CD8-positive, alpha-beta memory T cell (primary cell): ENCODE data around the gene PPP1R15B. TPM values are rescaled to one million over a fixed set of nuclear protein-coding genes. Genes with fewer than 3 reads are reported as not detected.

Experiments
- polyA plus RNA-seq: library from polyadenylated mRNA; unstranded; fragments of 300-500 nt; fragmentation: Illumina TruSeq; gene quantifications from one replicate; pipeline ENCODE4 v1.2.3, GENCODE V29; 2021
- total RNA-seq, 2 experiments: library from RNA; stranded (reverse); gene quantifications; one replicate each; pipeline ENCODE4 v1.2.3, GENCODE V29; 2021

PPP1R15B gene
- total and polyA plus RNA-seq, 3 experiments from 2014 or later: 22.3 to 82.7 (median 80.4) TPM

Other genes starting within 250 kb of the PPP1R15B start
- gene REN, start 245.5 kb downstream of the PPP1R15B start, total RNA-seq: not detected
- gene REN, start 245.5 kb downstream of the PPP1R15B start, polyA plus RNA-seq: not detected
- gene KISS1, start 215.3 kb downstream of the PPP1R15B start, total RNA-seq: not detected
- not detected for gene KISS1, start 215.3 kb downstream of the PPP1R15B start, polyA plus RNA-seq
- not detected for gene GOLT1A, start 197.8 kb downstream of the PPP1R15B start, total RNA-seq
- not detected for gene GOLT1A, start 197.8 kb downstream of the PPP1R15B start, polyA plus RNA-seq
- gene PLEKHA6, start 51.9 kb downstream of the PPP1R15B start, total RNA-seq: under 1 TPM; 0.09 to 0.13 TPM
- not detected for gene PLEKHA6, start 51.9 kb downstream of the PPP1R15B start, polyA plus RNA-seq
- 10 to 100 TPM; 19.4 to 19.6 TPM for gene PIK3C2B, start 83.0 kb upstream of the PPP1R15B start, total RNA-seq
- 2.9 TPM for gene PIK3C2B, start 83.0 kb upstream of the PPP1R15B start, polyA plus RNA-seq
- 10 to 100 TPM; 80.7 TPM for gene MDM4, start 104.6 kb upstream of the PPP1R15B start, total RNA-seq
- 13.6 TPM for gene MDM4, start 104.6 kb upstream of the PPP1R15B start, polyA plus RNA-seq